Measurements from ENCODE around the gene DBN1.

The DBN1 gene

GRCh38 chr5:177479774-177480173 is 6.3 kb upstream of the DBN1 start:
- DNase-seq (ENCODE audit: low spot score): no peak

GRCh38 chr5:177478711-177479646 is 5.5 kb upstream of the DBN1 start:
- no peak for DNase-seq (ENCODE audit: low spot score)
- TF ChIP-seq CTCF (IDR thresholded peaks at IDR 0.05; ENCODE audit: extremely low read depth, missing control alignments): no peak

More at GRCh38 chr5:177479774-177480173, 6.3 kb upstream of the DBN1 start:
- no peak for TF ChIP-seq CTCF (IDR thresholded peaks at IDR 0.05; ENCODE audit: extremely low read depth, missing control alignments)

GRCh38 chr5:177477701-177478477 is 4.5 kb upstream of the DBN1 start:
- TF ChIP-seq CTCF (IDR thresholded peaks at IDR 0.05; ENCODE audit: extremely low read depth, missing control alignments): no peak
- no peak for DNase-seq (ENCODE audit: low spot score)

GRCh38 chr5:177476531-177477233 is 3.2 kb upstream of the DBN1 start:
- no peak for TF ChIP-seq CTCF (IDR thresholded peaks at IDR 0.05; ENCODE audit: extremely low read depth, missing control alignments)
- DNase-seq (ENCODE audit: low spot score): no peak

GRCh38 chr5:177475563-177476427 is 2.4 kb upstream of the DBN1 start:
- DNase-seq (ENCODE audit: low spot score): no peak
- TF ChIP-seq CTCF (IDR thresholded peaks at IDR 0.05; ENCODE audit: extremely low read depth, missing control alignments): no peak

- DNase-seq (ENCODE audit: low spot score): no peak
- no peak for TF ChIP-seq CTCF (IDR thresholded peaks at IDR 0.05; ENCODE audit: extremely low read depth, missing control alignments)
Measured at GRCh38 chr5:177474846-177475562, 1.6 kb upstream of the DBN1 start.

Measured in GM20000 (cell line).